ENCODE measurements around the gene ABTB1. TPM values are rescaled to one million over a fixed set of nuclear protein-coding genes. Genes with fewer than 3 reads are reported as not detected.

The ABTB1 gene
- total RNA-seq, 1 donor from 2014 or later: 5.8 TPM

GRCh38 chr3:127629467-127630403 is 43.0 kb upstream of the ABTB1 start:
- Histone ChIP-seq H3K27me3 (ENCODE audit: control insufficient read depth, insufficient read depth, low read length) (peaks cover 13% of the 10 kb centered on the region), H3K36me3 (ENCODE audit: control insufficient read depth, insufficient read depth, low read length) (no peaks in the 10 kb centered on the region), H3K4me3 (ENCODE audit: low read depth, low read length) (peak overlapping the region; percentile 39)
- DNase-seq (ENCODE audit: low read depth): no peak
- peak; percentile 92 for FAIRE-seq
- TF ChIP-seq CTCF (IDR thresholded peaks at IDR 0.05; ENCODE audit: insufficient read depth, low read length, severe bottlenecking): no peak

GRCh38 chr3:127630811-127631714 is 41.7 kb upstream of the ABTB1 start:
- Histone ChIP-seq H3K4me3 (ENCODE audit: low read depth, low read length) (no peak overlapping the region), H3K36me3 (ENCODE audit: control insufficient read depth, insufficient read depth, low read length) (no peaks in the 10 kb centered on the region), H3K27me3 (ENCODE audit: control insufficient read depth, insufficient read depth, low read length) (peaks cover 16% of the 10 kb centered on the region)
- TF ChIP-seq CTCF (IDR thresholded peaks at IDR 0.05; ENCODE audit: insufficient read depth, low read length, severe bottlenecking): no peak
- no peak for FAIRE-seq
- no peak for DNase-seq (ENCODE audit: low read depth)

- FAIRE-seq: no peak
- DNase-seq (ENCODE audit: low read depth): no peak
- peaks cover 16% of the 10 kb centered on the region for H3K27me3 ChIP-seq (ENCODE audit: control insufficient read depth, insufficient read depth, low read length)
Observed at GRCh38 chr3:127632035-127632820, 40.5 kb upstream of the ABTB1 start.

GRCh38 chr3:127634653-127635052 is 38.1 kb upstream of the ABTB1 start:
- peak; percentile 68 for FAIRE-seq
- no peak overlapping the region for H3K4me3 ChIP-seq (ENCODE audit: low read depth, low read length)
- no peak for DNase-seq (ENCODE audit: low read depth)
- no peak for TF ChIP-seq CTCF (IDR thresholded peaks at IDR 0.05; ENCODE audit: insufficient read depth, low read length, severe bottlenecking)
- H3K27me3 ChIP-seq (ENCODE audit: control insufficient read depth, insufficient read depth, low read length): peaks cover 11% of the 10 kb centered on the region
- no peaks in the 10 kb centered on the region for H3K36me3 ChIP-seq (ENCODE audit: control insufficient read depth, insufficient read depth, low read length)

More at GRCh38 chr3:127632035-127632820, 40.5 kb upstream of the ABTB1 start:
- TF ChIP-seq CTCF (IDR thresholded peaks at IDR 0.05; ENCODE audit: insufficient read depth, low read length, severe bottlenecking): no peak
- no peak overlapping the region for H3K4me3 ChIP-seq (ENCODE audit: low read depth, low read length)
- no peaks in the 10 kb centered on the region for H3K36me3 ChIP-seq (ENCODE audit: control insufficient read depth, insufficient read depth, low read length)

- FAIRE-seq (no peak), DNase-seq (ENCODE audit: low read depth) (no peak)
- no peak for TF ChIP-seq CTCF (IDR thresholded peaks at IDR 0.05; ENCODE audit: insufficient read depth, low read length, severe bottlenecking)
- peaks cover 3% of the 10 kb centered on the region for H3K27me3 ChIP-seq (ENCODE audit: control insufficient read depth, insufficient read depth, low read length)
- H3K4me3 ChIP-seq (ENCODE audit: low read depth, low read length): no peak overlapping the region
- H3K36me3 ChIP-seq (ENCODE audit: control insufficient read depth, insufficient read depth, low read length): no peaks in the 10 kb centered on the region
Observed at GRCh38 chr3:127637546-127637945, 35.2 kb upstream of the ABTB1 start.
